HG03432 (cell line): ENCODE data around the gene PYY.

Experiments
- ATAC-seq: cut with Tn5 transposase; IDR thresholded peaks from one replicate; pipeline ENCODE4 v1.9.1; 2021; ENCODE audit warnings: mild to moderate bottlenecking, moderate library complexity; ENCODE audit not compliant: unreplicated experiment

The PYY gene

DNA sequence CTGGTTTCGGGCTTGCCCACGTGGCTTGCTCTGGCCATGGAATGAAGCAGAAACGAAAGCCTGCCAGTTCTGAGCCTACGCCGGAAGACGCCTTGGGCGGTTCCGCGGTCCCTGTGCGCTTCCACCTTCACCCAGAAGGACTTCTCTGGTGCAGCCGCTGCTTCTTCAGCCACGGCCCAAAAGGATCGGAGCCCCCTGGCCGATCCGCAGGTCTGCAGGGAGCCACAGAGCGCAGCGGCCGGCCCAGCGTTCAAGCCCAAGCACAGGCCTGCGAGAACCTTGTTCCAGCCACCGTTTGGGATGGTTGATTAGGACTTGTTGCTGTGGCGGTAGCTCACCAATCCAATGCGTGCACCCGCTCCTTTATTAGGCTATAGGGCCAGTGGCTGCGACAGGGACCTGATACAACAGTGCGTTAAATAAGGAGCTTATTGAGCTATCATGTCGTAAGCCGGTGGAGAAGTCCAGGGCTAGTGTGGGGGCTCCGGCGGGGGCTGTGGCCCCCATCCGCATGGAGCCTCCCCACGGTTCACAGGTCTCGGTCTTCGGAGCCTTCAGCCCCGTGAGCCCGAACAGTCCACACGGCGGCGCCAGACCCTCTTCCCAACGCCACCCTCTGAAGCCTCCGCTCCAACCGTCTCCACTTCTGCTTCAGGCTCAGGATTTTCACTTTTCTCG, 36.3 kb downstream of the PYY start:
- ATAC-seq = no peak

DNA sequence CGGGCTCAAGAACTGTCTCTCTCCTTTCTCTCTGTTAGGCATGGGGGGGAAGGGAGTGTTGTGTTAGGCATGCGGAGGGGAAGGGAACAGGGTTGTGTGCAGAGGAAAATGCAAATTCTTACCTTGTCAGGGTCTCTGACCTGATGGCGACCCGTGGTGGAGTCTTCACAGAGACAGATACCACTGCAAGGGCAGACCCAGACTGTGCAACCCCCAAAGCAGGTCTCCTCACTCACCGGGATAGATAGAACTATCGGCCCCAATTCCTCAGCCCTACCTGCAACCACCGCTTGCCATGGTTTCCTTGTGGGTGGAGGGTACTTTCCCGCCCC, 36.8 kb downstream of the PYY start:
- no peak for ATAC-seq

- no peak for ATAC-seq
Measured at GRCh38 chr17:43916385-43916784, 37.4 kb downstream of the PYY start.

GRCh38 chr17:43915559-43915958, 38.2 kb downstream of the PYY start:
- no peak for ATAC-seq

DNA sequence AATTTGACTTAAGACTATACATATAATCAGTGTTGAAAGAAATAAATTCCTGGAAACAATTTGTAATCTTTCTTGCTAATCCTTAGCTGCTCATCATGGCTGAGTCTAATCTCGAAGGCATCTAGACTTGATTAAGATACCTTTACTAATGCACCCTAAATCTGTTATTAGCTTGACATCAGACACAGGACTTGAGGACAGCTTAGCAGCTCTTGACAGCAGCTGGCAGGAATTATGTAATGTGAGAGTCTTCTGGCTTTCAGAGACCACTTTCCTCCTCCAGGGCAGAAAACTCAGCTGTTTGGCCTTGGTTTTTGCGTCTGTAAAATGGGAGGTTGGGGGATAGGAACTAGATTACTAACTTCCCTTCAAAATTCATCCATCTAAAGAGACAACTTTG, 39.3 kb downstream of the PYY start:
- ATAC-seq = no peak

DNA sequence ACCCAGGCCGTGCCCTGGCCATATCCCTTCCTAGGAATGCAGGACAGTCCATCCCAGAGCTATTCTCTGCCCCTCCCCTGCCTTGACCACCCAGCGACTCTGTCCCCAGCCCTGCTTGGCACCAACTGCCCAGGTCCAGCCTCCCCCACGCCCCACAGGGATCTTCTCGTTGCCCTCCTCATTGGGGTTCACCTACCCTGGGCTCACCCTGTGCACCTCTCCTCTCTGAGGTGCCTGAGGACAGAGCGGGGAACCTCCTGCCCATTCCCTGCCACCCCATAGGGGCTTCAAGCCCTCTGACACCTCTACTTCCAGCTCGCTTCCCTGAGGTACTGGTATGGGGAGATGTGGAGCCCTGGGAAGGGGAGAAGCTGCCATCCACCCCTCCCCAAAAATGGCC, 40.2 kb downstream of the PYY start:
- no peak for ATAC-seq

DNA sequence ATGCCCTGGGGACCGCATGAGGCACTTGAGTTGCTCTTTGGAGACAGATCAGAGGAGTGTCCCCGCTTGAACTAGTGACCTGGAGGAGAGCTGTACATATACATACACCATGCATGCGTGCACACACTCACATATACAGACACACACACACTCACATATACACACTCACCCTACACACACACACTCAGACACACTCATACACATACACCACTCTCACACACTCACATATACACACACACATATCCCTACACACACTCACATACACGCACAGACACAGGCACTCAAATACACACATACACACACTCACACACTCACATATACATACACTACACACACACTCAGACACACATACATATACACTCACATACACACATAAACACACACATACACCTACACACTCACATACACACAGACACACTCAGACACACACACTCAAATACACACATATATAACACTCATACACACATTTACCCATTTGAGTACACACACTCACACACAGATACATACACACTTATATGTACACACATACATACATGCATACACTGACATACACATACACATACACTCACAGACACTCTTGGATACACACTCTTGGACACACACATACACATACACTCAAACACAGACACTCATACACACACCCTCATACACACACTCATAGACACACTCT, 41.0 kb downstream of the PYY start:
- no peak for ATAC-seq

DNA sequence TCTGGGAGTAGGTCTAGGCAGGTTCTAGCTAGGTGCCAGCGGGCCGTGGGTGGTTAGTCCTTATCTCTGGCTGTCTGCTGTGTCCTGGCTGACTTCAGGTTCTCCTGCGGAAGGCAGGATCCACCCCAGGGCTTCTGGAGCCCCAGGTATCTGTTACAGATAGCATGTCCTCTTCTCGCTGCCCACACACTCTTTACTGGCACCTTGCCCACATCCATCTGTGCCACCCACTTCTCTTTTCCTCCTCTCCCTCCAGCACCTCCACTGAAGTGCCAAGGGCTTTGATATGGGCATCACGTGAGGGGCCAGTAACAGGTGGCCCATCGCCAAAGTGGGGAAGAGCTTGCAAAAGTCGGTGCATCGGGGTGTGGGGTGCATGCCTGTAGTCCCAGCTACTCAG, 41.8 kb downstream of the PYY start:
- ATAC-seq = no peak

DNA sequence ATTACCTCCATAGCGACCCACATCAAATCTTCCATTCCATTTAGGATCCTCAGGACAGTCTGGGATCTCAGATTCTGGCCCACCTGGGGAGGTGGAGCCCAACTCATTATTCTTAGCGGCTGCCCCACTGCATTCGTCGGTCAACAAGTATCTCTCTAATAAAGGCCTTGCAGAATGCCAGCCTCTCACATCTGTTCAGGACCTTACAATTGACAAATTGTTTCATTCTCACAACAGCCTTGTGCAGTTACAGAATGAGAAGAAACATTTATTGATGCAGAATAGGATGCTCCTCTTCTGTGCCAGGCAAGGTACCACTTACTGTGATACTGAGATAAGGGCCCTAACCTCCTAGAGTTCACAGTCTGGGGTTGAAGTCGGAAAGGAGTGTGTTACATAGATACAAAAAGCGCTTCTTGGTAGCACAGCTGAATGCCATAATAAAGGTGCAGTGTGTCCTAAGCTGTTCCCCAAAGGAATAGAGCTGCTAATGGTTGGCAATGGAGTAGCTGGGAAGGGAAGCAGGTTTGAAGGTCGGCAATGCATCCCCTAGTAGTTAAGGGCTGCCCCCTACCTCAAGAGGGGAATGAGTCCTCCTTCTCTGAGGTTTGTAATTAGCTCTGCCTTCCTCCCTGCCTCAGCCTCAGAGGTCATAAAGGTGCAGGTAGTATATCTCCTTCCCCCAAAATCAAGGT, 44.1 kb downstream of the PYY start:
- no peak for ATAC-seq

- ATAC-seq = no peak
Measured at GRCh38 chr17:43907998-43908721, 45.6 kb downstream of the PYY start.

- no peak for ATAC-seq
Measured at GRCh38 chr17:43907425-43907981, 46.2 kb downstream of the PYY start, which contains the start of gene MPP2. Gene MPP2 (minus strand): TSS chr17:43907536. CDS start chr17:43904460, 3,076 bp downstream.

GRCh38 chr17:43906951-43907424, 46.8 kb downstream of the PYY start:
- ATAC-seq = no peak

- no peak for ATAC-seq
Measured at GRCh38 chr17:43905985-43906852, 47.5 kb downstream of the PYY start.

DNA sequence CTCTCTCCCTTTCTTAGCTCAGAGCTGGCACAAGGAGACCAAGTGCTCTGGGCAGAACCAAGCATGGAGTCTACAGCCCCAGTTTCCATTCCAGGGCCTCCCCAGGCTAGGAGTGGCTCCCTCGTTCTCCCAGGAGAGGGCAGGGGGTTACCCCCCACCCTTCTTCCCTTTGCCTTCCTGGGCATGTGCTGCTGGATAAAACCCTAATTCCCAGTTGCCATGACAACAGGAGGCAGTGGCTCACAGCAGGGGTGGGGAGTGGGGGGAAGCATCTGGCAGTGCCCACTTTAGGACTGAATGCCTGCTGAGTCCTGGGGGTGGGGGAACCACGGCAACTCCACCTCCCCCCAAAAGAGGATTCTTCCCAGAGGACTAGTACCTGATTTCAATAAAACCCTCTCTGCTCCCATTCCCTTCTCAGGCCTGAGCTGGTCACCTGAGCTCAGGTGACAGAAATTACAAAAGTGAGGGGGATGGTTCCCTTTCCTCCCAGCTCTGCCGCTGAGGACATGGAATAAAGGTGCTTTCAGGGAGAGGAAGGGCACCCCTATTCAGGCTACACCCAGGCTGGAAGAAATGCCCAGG, 48.2 kb downstream of the PYY start:
- no peak for ATAC-seq
